HUES6 (cell line): ENCODE data around the gene LAD1.

Experiments
- H3K27ac ChIP-seq: 2 replicates; pipeline ENCODE4 v1.7.0; 2013; ENCODE audit warnings: low read depth, mild to moderate bottlenecking, low read length, inconsistent platforms
- H3K27me3 ChIP-seq: 2 replicates; pipeline ENCODE4 v1.6.1; 2013; ENCODE audit warnings: low read length; ENCODE audit not compliant: control insufficient read depth, insufficient read depth
- H3K36me3 ChIP-seq: 2 replicates; pipeline ENCODE4 v1.6.1; 2013; ENCODE audit warnings: low read length; ENCODE audit not compliant: control insufficient read depth, insufficient read depth
- H3K4me1 ChIP-seq: 2 replicates; pipeline ENCODE4 v1.6.1; 2013; ENCODE audit warnings: low read length; ENCODE audit not compliant: control insufficient read depth, insufficient read depth
- H3K4me3 ChIP-seq: 2 replicates; pipeline ENCODE4 v1.5.1; 2013; ENCODE audit warnings: low read depth, low read length
- H3K9ac ChIP-seq: one replicate; pipeline ENCODE4 v1.6.1; 2013; ENCODE audit warnings: mild to moderate bottlenecking, low read length
- H3K9me3 ChIP-seq: 2 replicates; pipeline ENCODE4 v1.6.1; 2013; ENCODE audit warnings: low read depth, low read length; ENCODE audit not compliant: control insufficient read depth, insufficient read depth

The LAD1 gene

DNA sequence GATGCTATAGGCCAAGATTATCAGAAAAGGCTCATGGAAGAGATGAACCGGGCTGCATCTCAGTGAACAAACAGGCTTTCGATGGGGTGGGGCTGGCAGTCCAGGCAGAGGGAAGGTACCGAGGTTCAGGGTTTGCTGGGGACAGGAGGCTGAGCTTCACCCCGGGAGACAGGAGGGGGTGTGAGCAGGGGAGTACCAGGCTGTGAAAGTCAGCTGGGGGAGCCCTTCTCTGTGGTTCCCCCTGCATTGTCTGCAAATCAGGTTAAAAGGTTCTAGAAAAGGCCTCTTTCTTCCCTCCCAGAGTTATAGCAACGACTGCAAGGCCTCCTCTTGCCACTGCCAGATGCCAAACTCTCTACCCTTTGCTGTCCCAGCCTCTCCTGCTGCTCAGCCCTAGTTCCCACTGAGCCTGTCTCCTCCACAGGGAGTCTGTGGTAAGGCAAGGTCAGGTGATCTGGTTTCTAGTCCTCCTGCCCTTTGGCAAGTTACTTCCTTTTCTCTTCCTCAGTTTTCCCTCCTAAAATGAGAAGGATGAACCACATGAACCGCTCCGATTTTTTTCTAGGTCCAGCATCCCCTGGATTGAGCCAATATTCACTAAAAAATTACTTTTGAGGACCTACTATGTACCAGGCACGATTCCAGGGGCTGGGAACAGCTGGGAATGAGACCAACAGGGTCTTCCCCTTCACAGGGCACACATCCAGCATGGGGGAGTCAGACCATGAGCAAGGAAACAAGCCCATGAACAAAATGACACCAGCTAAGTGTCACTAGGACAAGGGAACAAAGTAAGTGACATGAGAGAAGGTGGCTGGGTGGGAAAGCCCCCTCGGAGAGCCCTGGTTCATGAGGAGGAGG, 7.2 kb downstream of the LAD1 start:
- Histone ChIP-seq H3K4me3 (no peak overlapping the region), H3K9ac (no peak overlapping the region), H3K9me3 (no peaks in the 10 kb centered on the region), H3K27me3 (no peaks in the 10 kb centered on the region), H3K4me1 (peaks cover 15% of the 10 kb centered on the region), H3K27ac (no peak overlapping the region), H3K36me3 (peaks cover 7% of the 10 kb centered on the region)

GRCh38 chr1:201391225-201391624, 7.9 kb downstream of the LAD1 start:
- no peaks in the 10 kb centered on the region for H3K27me3 ChIP-seq
- H3K4me1 ChIP-seq: peaks cover 15% of the 10 kb centered on the region
- H3K9ac ChIP-seq: no peak overlapping the region
- H3K27ac ChIP-seq: no peak overlapping the region
- H3K36me3 ChIP-seq: peaks cover 8% of the 10 kb centered on the region
- H3K4me3 ChIP-seq: no peak overlapping the region
- H3K9me3 ChIP-seq: no peaks in the 10 kb centered on the region

- Histone ChIP-seq H3K9me3 (no peaks in the 10 kb centered on the region), H3K9ac (no peak overlapping the region), H3K4me3 (no peak overlapping the region), H3K27ac (no peak overlapping the region), H3K27me3 (no peaks in the 10 kb centered on the region), H3K36me3 (peaks cover 8% of the 10 kb centered on the region), H3K4me1 (peaks cover 5% of the 10 kb centered on the region)
Observed at GRCh38 chr1:201389051-201389450, 10.1 kb downstream of the LAD1 start.

GRCh38 chr1:201386208-201386607, 12.9 kb downstream of the LAD1 start:
- Histone ChIP-seq H3K4me3 (no peak overlapping the region), H3K9ac (no peak overlapping the region), H3K4me1 (peaks cover 2% of the 10 kb centered on the region), H3K36me3 (peaks cover 11% of the 10 kb centered on the region), H3K9me3 (no peaks in the 10 kb centered on the region), H3K27me3 (no peaks in the 10 kb centered on the region), H3K27ac (no peak overlapping the region)

- no peaks in the 10 kb centered on the region for H3K27me3 ChIP-seq
- H3K4me3 ChIP-seq: no peak overlapping the region
- peaks cover 11% of the 10 kb centered on the region for H3K36me3 ChIP-seq
- H3K4me1 ChIP-seq: peaks cover 2% of the 10 kb centered on the region
- no peaks in the 10 kb centered on the region for H3K9me3 ChIP-seq
- H3K27ac ChIP-seq: no peak overlapping the region
- H3K9ac ChIP-seq: no peak overlapping the region
Observed at GRCh38 chr1:201385299-201385891, 13.7 kb downstream of the LAD1 start.

DNA sequence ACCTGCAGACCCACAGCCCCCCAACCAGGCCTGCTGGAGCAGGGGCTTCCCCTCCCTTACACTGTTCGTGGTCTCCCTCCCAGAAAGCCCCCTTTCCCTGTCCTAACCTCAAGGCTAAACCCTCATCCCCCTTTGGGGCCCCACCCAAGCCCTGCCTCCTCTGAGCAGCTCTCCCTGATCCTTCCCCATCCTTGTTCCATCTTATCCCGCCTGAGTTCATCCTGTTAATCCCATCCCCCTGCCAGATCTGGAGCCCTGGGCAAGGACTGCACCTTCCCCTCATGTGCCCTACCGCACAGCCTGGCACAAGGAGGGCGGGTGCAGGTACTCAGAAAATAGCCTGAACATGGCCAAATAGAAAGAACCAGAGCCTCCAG, 14.7 kb downstream of the LAD1 start:
- peaks cover 2% of the 10 kb centered on the region for H3K4me1 ChIP-seq
- H3K27ac ChIP-seq: no peak overlapping the region
- no peak overlapping the region for H3K4me3 ChIP-seq
- H3K36me3 ChIP-seq: peaks cover 11% of the 10 kb centered on the region
- H3K9me3 ChIP-seq: no peaks in the 10 kb centered on the region
- H3K27me3 ChIP-seq: no peaks in the 10 kb centered on the region
- no peak overlapping the region for H3K9ac ChIP-seq

DNA sequence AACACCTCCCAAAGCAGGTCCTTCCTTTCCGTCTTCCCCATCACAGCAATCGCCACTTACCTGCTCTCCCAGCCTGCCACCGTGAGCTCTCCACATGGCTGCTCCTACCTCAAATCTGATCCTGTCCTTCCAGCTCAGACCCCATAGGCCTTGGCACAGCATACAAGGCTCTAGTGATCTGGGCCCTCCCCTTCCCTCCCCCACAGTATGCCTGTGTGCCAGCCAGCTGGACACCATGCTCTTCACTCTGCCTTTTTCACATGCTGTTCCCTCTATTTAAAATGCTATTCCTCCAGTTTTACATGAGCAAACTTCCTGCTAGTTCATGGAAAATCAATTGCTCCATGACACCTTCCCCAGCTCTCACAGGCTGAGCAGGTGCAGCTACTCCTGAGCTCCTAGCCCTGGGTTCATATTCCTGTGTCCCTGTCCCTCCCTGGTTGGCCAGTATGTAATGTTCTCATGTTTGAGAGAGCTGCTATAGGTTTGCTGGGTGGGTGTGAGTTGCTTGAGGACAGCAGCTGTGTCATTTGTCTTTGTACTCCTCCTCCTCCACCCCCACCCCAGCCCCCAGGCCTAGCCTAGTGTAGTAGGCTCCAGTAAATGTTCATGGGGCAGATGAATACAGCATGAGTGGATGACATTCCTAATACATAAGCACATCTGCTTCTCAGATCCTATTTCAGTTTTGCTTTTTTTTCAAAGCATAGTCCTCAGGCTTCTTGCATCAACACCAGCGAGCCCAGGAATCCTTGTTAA, 15.3 kb downstream of the LAD1 start:
- H3K27ac ChIP-seq: no peak overlapping the region
- peaks cover 2% of the 10 kb centered on the region for H3K4me1 ChIP-seq
- H3K27me3 ChIP-seq: no peaks in the 10 kb centered on the region
- no peak overlapping the region for H3K9ac ChIP-seq
- H3K36me3 ChIP-seq: peaks cover 11% of the 10 kb centered on the region
- no peak overlapping the region for H3K4me3 ChIP-seq
- no peaks in the 10 kb centered on the region for H3K9me3 ChIP-seq

GRCh38 chr1:201381130-201381529, 18.0 kb downstream of the LAD1 start:
- Histone ChIP-seq H3K9ac (no peak overlapping the region), H3K27ac (no peak overlapping the region), H3K27me3 (no peaks in the 10 kb centered on the region), H3K36me3 (0 out of 2 replicates have a peak, but pooled peaks cover 3% of the 10 kb centered on the region), H3K4me3 (no peak overlapping the region), H3K9me3 (no peaks in the 10 kb centered on the region), H3K4me1 (peaks cover 22% of the 10 kb centered on the region)

DNA sequence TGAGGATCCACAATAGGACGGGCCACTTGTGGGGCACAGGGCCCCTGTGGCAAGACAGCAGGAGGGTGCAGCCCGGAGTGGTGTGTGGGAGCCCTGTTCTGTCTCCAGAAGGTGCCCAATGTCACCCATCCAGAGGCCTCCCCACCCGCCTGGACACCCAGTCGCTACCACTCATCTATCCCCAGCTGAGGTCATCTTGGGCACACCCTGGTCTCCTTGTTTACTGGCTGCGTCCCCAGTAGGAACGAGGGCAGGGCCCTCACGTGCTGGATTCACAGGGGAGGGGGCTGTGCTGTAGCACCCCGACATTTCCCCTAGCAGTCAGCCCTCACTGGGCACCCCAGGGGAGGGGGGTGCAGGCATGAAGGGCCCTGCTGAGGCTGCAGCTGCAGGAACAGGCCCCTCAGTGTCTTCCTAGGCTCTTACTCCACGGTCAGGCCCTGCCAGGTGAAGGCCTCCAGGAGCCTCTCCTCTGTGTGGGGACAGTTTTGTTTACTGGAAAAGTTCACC, 19.3 kb downstream of the LAD1 start:
- no peak overlapping the region for H3K4me3 ChIP-seq
- no peak overlapping the region for H3K9ac ChIP-seq
- H3K27me3 ChIP-seq: no peaks in the 10 kb centered on the region
- H3K9me3 ChIP-seq: no peaks in the 10 kb centered on the region
- no peak overlapping the region for H3K27ac ChIP-seq
- H3K4me1 ChIP-seq: peaks cover 35% of the 10 kb centered on the region
- 0 out of 2 replicates have a peak, but pooled peaks cover 3% of the 10 kb centered on the region for H3K36me3 ChIP-seq

- peaks cover 42% of the 10 kb centered on the region for H3K4me1 ChIP-seq
- 0 out of 2 replicates have a peak, but pooled peaks cover 3% of the 10 kb centered on the region for H3K36me3 ChIP-seq
- H3K27ac ChIP-seq: no peak overlapping the region
- H3K9ac ChIP-seq: no peak overlapping the region
- no peaks in the 10 kb centered on the region for H3K9me3 ChIP-seq
- H3K4me3 ChIP-seq: no peak overlapping the region
- H3K27me3 ChIP-seq: no peaks in the 10 kb centered on the region
Observed at GRCh38 chr1:201378804-201379203, 20.3 kb downstream of the LAD1 start.
